ENCODE measurements around the gene ITK. TPM values are rescaled to one million over a fixed set of nuclear protein-coding genes. Genes with fewer than 3 reads are reported as not detected.

ITK gene
- total and polyA plus RNA-seq, 12 donors: 0.22 to 2.7 (median 0.92) TPM; not detected in 1

GRCh38 chr5:157150995-157151394, 29.6 kb upstream of the ITK start:
- TF ChIP-seq CTCF (IDR thresholded peaks at IDR 0.05): no peak
- TF ChIP-seq POLR2A (IDR thresholded peaks at IDR 0.05): no peak
- intact Hi-C loops (cut with DNase I): loop anchor here in 1 of 2 donors (10.0 kb wide), 1 partner anchor 164 kb away; no protein-coding TSS in a partner anchor
- 81 to 93% (median 85%) methylated on average over 3 of the region's 3 CpGs for WGBS, 4 donors
- Histone ChIP-seq H3K27ac (no peak overlapping the region), H3K4me1 (replicated peaks in 1 of 2) (peaks cover 0 to 5% of the 10 kb centered on the region in 2 donors), H3K27me3 (no peaks in the 10 kb centered on the region), H3K4me3 (no peak overlapping the region), H3K9me3 (replicated peaks in 1 of 3) (no peaks in the 10 kb centered on the region), H3K36me3 (replicated peaks in 1 of 2) (no peaks in the 10 kb centered on the region)
- no peak for DNase-seq

DNA sequence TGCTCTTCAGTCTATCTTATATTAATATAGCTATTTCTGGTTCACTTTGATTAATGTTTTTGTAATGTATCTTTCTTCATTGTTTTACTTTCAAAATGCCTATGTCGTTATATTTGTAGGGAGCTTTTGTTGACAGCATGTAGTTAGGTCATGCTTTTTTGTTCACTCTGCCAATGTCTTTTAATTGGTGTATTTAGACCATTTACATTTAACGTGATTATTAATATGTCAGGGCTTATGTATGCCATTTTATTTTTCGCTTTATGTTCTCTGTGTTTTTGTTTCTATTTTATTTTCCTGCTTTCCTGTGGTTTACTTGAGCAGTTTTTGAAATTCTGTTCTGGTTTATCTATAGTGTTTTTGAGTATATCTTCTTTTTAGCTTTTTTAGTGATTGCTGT, 25.3 kb upstream of the ITK start:
- no peak for TF ChIP-seq POLR2A (IDR thresholded peaks at IDR 0.05)
- no peak for TF ChIP-seq CTCF (IDR thresholded peaks at IDR 0.05)
- peaks cover 3% of the 10 kb centered on the region for H3K27me3 ChIP-seq
- no peaks in the 10 kb centered on the region for H3K9me3 ChIP-seq (replicated peaks in 1 of 3)
- H3K4me3 ChIP-seq: no peak overlapping the region
- H3K27ac ChIP-seq: no peak overlapping the region
- no peaks in the 10 kb centered on the region for H3K4me1 ChIP-seq (replicated peaks in 1 of 2)
- H3K36me3 ChIP-seq (replicated peaks in 1 of 2): no peaks in the 10 kb centered on the region
- DNase-seq: no peak
- intact Hi-C loops (cut with DNase I): loop anchor here in 1 of 2 donors (10.0 kb wide), 1 partner anchor 160 kb away; no protein-coding TSS in a partner anchor
- 69 to 89% (median 84%) methylated on average over 3 of the region's 3 CpGs for WGBS, 4 donors

- Histone ChIP-seq H3K4me1 (replicated peaks in 1 of 2) (no peaks in the 10 kb centered on the region), H3K27me3 (peaks cover 3% of the 10 kb centered on the region), H3K36me3 (replicated peaks in 1 of 2) (no peaks in the 10 kb centered on the region), H3K4me3 (no peak overlapping the region), H3K9me3 (replicated peaks in 1 of 3) (no peaks in the 10 kb centered on the region), H3K27ac (no peak overlapping the region)
- 17 to 81% (median 55%) methylated on average over 1 of the region's 1 CpG for WGBS, 4 donors
- no peak for DNase-seq
- intact Hi-C loops (cut with DNase I): loop anchor here in 1 of 2 donors (10.0 kb wide), 1 partner anchor 157 kb away; no protein-coding TSS in a partner anchor
- TF ChIP-seq POLR2A (IDR thresholded peaks at IDR 0.05): no peak
- no peak for TF ChIP-seq CTCF (IDR thresholded peaks at IDR 0.05)
These were observed 23.2 kb upstream of the ITK start for GRCh38 chr5:157157293-157157891.

DNA sequence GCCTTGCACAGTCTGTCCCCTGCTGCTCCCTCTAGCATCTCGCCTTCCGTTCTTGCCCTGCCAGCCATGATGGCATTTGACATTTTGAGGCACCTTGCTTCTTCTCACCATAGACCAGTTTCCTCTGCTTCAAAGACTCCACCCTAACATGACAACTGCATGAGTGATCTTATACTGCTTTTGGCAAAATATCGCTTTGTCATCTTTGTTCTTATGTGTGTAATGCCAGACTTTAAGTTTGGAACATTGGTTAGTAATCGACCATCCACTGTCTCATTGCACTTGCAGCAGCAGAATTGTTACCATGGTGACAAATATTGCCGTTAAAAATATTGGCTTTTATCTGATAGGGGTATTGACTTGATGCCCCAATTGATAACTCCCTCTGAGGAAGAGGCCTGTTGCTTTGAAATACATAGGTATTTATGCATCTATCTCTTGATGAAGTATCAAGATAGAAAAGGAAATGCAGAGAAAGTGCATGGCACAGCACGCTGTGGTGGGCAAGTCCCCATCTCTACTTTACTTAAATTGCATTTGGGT, 21.4 kb upstream of the ITK start:
- no peaks in the 10 kb centered on the region for H3K36me3 ChIP-seq (replicated peaks in 1 of 2)
- intact Hi-C loops (cut with DNase I): loop anchor here in 1 of 2 donors (10.0 kb wide), 1 partner anchor 156 kb away; no protein-coding TSS in a partner anchor
- TF ChIP-seq POLR2A (IDR thresholded peaks at IDR 0.05): no peak
- no peak for TF ChIP-seq CTCF (IDR thresholded peaks at IDR 0.05)
- H3K27me3 ChIP-seq: peaks cover 3% of the 10 kb centered on the region
- no peaks in the 10 kb centered on the region for H3K4me1 ChIP-seq (replicated peaks in 1 of 2)
- no peaks in the 10 kb centered on the region for H3K9me3 ChIP-seq (replicated peaks in 1 of 3)
- no peak overlapping the region for H3K27ac ChIP-seq
- WGBS, 4 donors: 83 to 89% (median 86%) methylated on average over 6 of the region's 6 CpGs
- no peak for DNase-seq
- H3K4me3 ChIP-seq: no peak overlapping the region

Data from adrenal gland (tissue), 12 donors.